RWPE2 (cell line): Measurements from ENCODE around the gene SOD2.
"Not testable (repeated sequence)": the region's sequence is repeated elsewhere in the genome, so short reads cannot be mapped to it uniquely, and the experiment has no call there.

Experiments
- ATAC-seq: fragments of 200-7000 bp; cut with Tn5 transposase; 3 replicates; pipeline ENCODE4 v1.9.1; 2021; ENCODE audit warnings: low read depth
- DNase-seq: peaks from one replicate; pipeline ENCODE4 v3.0.0-alpha.2; 2020; ENCODE audit warnings: low spot score
- H3K27ac ChIP-seq: fragments of 450-650 bp; 2 replicates; pipeline ENCODE4 v1.5.1; 2017; ENCODE audit warnings: mild to moderate bottlenecking; ENCODE audit not compliant: poor library complexity, severe bottlenecking
- H3K27me3 ChIP-seq: fragments of 250-450 bp; sonication (Bioruptor Pico); 2 replicates; pipeline ENCODE4 v1.5.1; 2021; ENCODE audit warnings: mild to moderate bottlenecking, moderate library complexity; ENCODE audit not compliant: insufficient read depth, poor library complexity, severe bottlenecking
- H3K36me3 ChIP-seq: fragments of 250-450 bp; sonication (Bioruptor Pico); 2 replicates; pipeline ENCODE4 v1.5.1; 2020; ENCODE audit warnings: low read depth, mild to moderate bottlenecking, moderate library complexity
- H3K4me1 ChIP-seq: fragments of 250-450 bp; sonication (Bioruptor Pico); 2 replicates; pipeline ENCODE4 v1.5.1; 2021; ENCODE audit warnings: mild to moderate bottlenecking, moderate library complexity; ENCODE audit not compliant: insufficient read depth, poor library complexity, severe bottlenecking
- H3K4me3 ChIP-seq: fragments of 250-450 bp; sonication (Bioruptor Pico); 2 replicates; pipeline ENCODE4 v1.5.1; 2021; ENCODE audit warnings: mild to moderate bottlenecking, moderate library complexity; ENCODE audit not compliant: severe bottlenecking
- H3K9me3 ChIP-seq: fragments of 250-450 bp; sonication (Bioruptor Pico); 2 replicates; pipeline ENCODE4 v1.5.1; 2021; ENCODE audit warnings: mild to moderate bottlenecking, moderate library complexity; ENCODE audit not compliant: severe bottlenecking
- TF ChIP-seq, protein P1 (sequence below): fragments of 450-650 bp; IDR thresholded peaks from one replicate; pipeline ENCODE4 v1.5.1; 2017; ENCODE audit warnings: mild to moderate bottlenecking, moderate library complexity; ENCODE audit not compliant: poor library complexity, severe bottlenecking

The SOD2 gene

GRCh38 chr6:159716247-159717096 lies 23.4 kb upstream of the SOD2 start:
- no peaks in the 10 kb centered on the region for H3K36me3 ChIP-seq
- H3K4me1 ChIP-seq: peaks cover 10% of the 10 kb centered on the region
- no peaks in the 10 kb centered on the region for H3K9me3 ChIP-seq
- ATAC-seq (peak; percentile 96), DNase-seq (no peak)
- no peaks in the 10 kb centered on the region for H3K27me3 ChIP-seq
- TF ChIP-seq, protein P1, sequence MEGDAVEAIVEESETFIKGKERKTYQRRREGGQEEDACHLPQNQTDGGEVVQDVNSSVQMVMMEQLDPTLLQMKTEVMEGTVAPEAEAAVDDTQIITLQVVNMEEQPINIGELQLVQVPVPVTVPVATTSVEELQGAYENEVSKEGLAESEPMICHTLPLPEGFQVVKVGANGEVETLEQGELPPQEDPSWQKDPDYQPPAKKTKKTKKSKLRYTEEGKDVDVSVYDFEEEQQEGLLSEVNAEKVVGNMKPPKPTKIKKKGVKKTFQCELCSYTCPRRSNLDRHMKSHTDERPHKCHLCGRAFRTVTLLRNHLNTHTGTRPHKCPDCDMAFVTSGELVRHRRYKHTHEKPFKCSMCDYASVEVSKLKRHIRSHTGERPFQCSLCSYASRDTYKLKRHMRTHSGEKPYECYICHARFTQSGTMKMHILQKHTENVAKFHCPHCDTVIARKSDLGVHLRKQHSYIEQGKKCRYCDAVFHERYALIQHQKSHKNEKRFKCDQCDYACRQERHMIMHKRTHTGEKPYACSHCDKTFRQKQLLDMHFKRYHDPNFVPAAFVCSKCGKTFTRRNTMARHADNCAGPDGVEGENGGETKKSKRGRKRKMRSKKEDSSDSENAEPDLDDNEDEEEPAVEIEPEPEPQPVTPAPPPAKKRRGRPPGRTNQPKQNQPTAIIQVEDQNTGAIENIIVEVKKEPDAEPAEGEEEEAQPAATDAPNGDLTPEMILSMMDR: no peak
- H3K4me3 ChIP-seq: no peak overlapping the region
- H3K27ac ChIP-seq: peak overlapping the region; percentile 58

GRCh38 chr6:159715605-159716004 lies 22.6 kb upstream of the SOD2 start:
- peak overlapping the region; percentile 58 for H3K27ac ChIP-seq
- no peak for DNase-seq
- TF ChIP-seq, protein P1: no peak
- ATAC-seq: no peak
- no peak overlapping the region for H3K4me3 ChIP-seq
- no peaks in the 10 kb centered on the region for H3K27me3 ChIP-seq
- H3K9me3 ChIP-seq: no peaks in the 10 kb centered on the region
- H3K36me3 ChIP-seq: no peaks in the 10 kb centered on the region
- peaks cover 10% of the 10 kb centered on the region for H3K4me1 ChIP-seq

GRCh38 chr6:159715166-159715565 lies 22.1 kb upstream of the SOD2 start:
- no peak overlapping the region for H3K4me3 ChIP-seq
- H3K9me3 ChIP-seq: no peaks in the 10 kb centered on the region
- H3K27ac ChIP-seq: no peak overlapping the region
- no peak for DNase-seq
- no peaks in the 10 kb centered on the region for H3K27me3 ChIP-seq
- peaks cover 10% of the 10 kb centered on the region for H3K4me1 ChIP-seq
- no peaks in the 10 kb centered on the region for H3K36me3 ChIP-seq
- TF ChIP-seq, protein P1: no peak
- no peak for ATAC-seq

GRCh38 chr6:159714404-159714803 lies 21.4 kb upstream of the SOD2 start:
- Histone ChIP-seq H3K4me1 (peaks cover 10% of the 10 kb centered on the region), H3K4me3 (no peak overlapping the region), H3K27me3 (no peaks in the 10 kb centered on the region), H3K9me3 (no peaks in the 10 kb centered on the region), H3K36me3 (no peaks in the 10 kb centered on the region), H3K27ac (no peak overlapping the region)
- DNase-seq (no peak), ATAC-seq (no peak)
- TF ChIP-seq, protein P1: no peak

DNA sequence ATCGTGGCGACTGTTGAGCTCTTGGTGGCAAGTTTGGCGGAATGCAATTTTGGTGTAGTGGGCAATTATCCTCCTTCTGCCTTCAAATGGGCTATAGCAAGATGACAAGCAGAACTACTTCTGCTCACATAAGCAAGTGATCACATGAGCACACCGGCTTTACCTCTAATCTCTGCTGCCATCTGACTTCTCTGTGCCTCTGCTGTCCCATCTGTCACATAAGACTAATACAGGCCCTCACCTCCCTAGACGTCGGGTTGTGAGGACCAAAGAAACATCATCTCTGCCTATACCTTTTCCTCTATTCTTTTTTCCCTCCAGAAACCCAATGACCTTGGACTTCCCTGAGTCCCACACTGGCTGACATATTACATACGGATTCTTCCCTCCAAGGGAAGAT lies 20.9 kb upstream of the SOD2 start:
- DNase-seq (no peak), ATAC-seq (no peak)
- TF ChIP-seq, protein P1: no peak
- no peak overlapping the region for H3K27ac ChIP-seq
- H3K27me3 ChIP-seq: no peaks in the 10 kb centered on the region
- peaks cover 10% of the 10 kb centered on the region for H3K4me1 ChIP-seq
- no peaks in the 10 kb centered on the region for H3K9me3 ChIP-seq
- H3K4me3 ChIP-seq: no peak overlapping the region
- H3K36me3 ChIP-seq: no peaks in the 10 kb centered on the region

GRCh38 chr6:159712389-159712788 lies 19.3 kb upstream of the SOD2 start:
- not testable (repeated sequence) for H3K36me3 ChIP-seq, H3K9me3 ChIP-seq, H3K27ac ChIP-seq, DNase-seq, ATAC-seq, H3K4me1 ChIP-seq, H3K4me3 ChIP-seq, H3K27me3 ChIP-seq

- H3K4me3 ChIP-seq, H3K4me1 ChIP-seq, ATAC-seq, H3K36me3 ChIP-seq, DNase-seq, H3K27ac ChIP-seq, H3K9me3 ChIP-seq, H3K27me3 ChIP-seq: not testable (repeated sequence)
These were observed 17.6 kb upstream of the SOD2 start for GRCh38 chr6:159710603-159711002.
